ENCODE data around the gene OR1B1. TPM values are rescaled to one million over a fixed set of nuclear protein-coding genes. Genes with fewer than 3 reads are reported as not detected.
"Not testable (repeated sequence)": the region's sequence is repeated elsewhere in the genome, so short reads cannot be mapped to it uniquely, and the experiment has no call there.

OR1B1 gene
- polyA plus RNA-seq, 1 donor: not detected

GRCh38 chr9:122605691-122606090 is 51.7 kb downstream of the OR1B1 start:
- Histone ChIP-seq H3K4me3 (ENCODE audit: low read length) (no peak overlapping the region), H3K36me3 (ENCODE audit: control insufficient read depth, insufficient read depth, low read length) (no peaks in the 10 kb centered on the region), H3K27me3 (ENCODE audit: control insufficient read depth, insufficient read depth, low read length) (peaks cover 6% of the 10 kb centered on the region), H3K9me3 (ENCODE audit: control insufficient read depth, low read depth, low read length) (no peaks in the 10 kb centered on the region), H3K27ac (ENCODE audit: low read length) (no peak overlapping the region), H3K4me1 (ENCODE audit: control insufficient read depth, insufficient read depth, low read length) (no peaks in the 10 kb centered on the region)
- 33% methylated on average over 1 of the region's 1 CpG for WGBS (ENCODE audit: insufficient coverage, low lambda C conversion rate)
- no peak for DNase-seq

GRCh38 chr9:122583284-122583683 is 74.1 kb downstream of the OR1B1 start, which contains the start of gene OR1L8:
OR1L8 (minus strand) TSS chr9:122583384; CDS start chr9:122568477, 14,907 bp downstream.
- H3K4me1 ChIP-seq (ENCODE audit: control insufficient read depth, insufficient read depth, low read length); H3K9me3 ChIP-seq (ENCODE audit: control insufficient read depth, low read depth, low read length); DNase-seq; H3K27me3 ChIP-seq (ENCODE audit: control insufficient read depth, insufficient read depth, low read length); H3K27ac ChIP-seq (ENCODE audit: low read length); H3K36me3 ChIP-seq (ENCODE audit: control insufficient read depth, insufficient read depth, low read length); H3K4me3 ChIP-seq (ENCODE audit: low read length): not testable (repeated sequence)
- 80% methylated on average over 1 of the region's 8 CpGs for WGBS (ENCODE audit: insufficient coverage, low lambda C conversion rate)

GRCh38 chr9:122580360-122580759 is 77.1 kb downstream of the OR1B1 start:
- H3K27ac ChIP-seq (ENCODE audit: low read length): no peak overlapping the region
- no CpG with 5 or more reads among the region's 3 CpGs for WGBS (ENCODE audit: insufficient coverage, low lambda C conversion rate)
- DNase-seq: no peak
- no peaks in the 10 kb centered on the region for H3K4me1 ChIP-seq (ENCODE audit: control insufficient read depth, insufficient read depth, low read length)
- no peaks in the 10 kb centered on the region for H3K9me3 ChIP-seq (ENCODE audit: control insufficient read depth, low read depth, low read length)
- no peaks in the 10 kb centered on the region for H3K36me3 ChIP-seq (ENCODE audit: control insufficient read depth, insufficient read depth, low read length)
- no peak overlapping the region for H3K4me3 ChIP-seq (ENCODE audit: low read length)
- no peaks in the 10 kb centered on the region for H3K27me3 ChIP-seq (ENCODE audit: control insufficient read depth, insufficient read depth, low read length)

- Histone ChIP-seq H3K36me3 (ENCODE audit: control insufficient read depth, insufficient read depth, low read length) (no peaks in the 10 kb centered on the region), H3K27me3 (ENCODE audit: control insufficient read depth, insufficient read depth, low read length) (no peaks in the 10 kb centered on the region), H3K4me3 (ENCODE audit: low read length) (no peak overlapping the region), H3K9me3 (ENCODE audit: control insufficient read depth, low read depth, low read length) (no peaks in the 10 kb centered on the region), H3K4me1 (ENCODE audit: control insufficient read depth, insufficient read depth, low read length) (no peaks in the 10 kb centered on the region), H3K27ac (ENCODE audit: low read length) (no peak overlapping the region)
- DNase-seq: no peak
- 57% methylated on average over 1 of the region's 5 CpGs for WGBS (ENCODE audit: insufficient coverage, low lambda C conversion rate)
Observed at GRCh38 chr9:122579874-122580273, 77.6 kb downstream of the OR1B1 start.

Other genes with a start within 250 kb of the OR1B1 start
- not detected for gene OR1J1, start 179.7 kb downstream of the OR1B1 start, polyA plus RNA-seq
- not detected for gene OR1J2, start 146.8 kb downstream of the OR1B1 start, polyA plus RNA-seq
- gene OR1J4, start 138.5 kb downstream of the OR1B1 start, polyA plus RNA-seq: not detected
- not detected for gene OR1N1, start 130.3 kb downstream of the OR1B1 start, polyA plus RNA-seq
- gene OR1N2, start 104.5 kb downstream of the OR1B1 start, polyA plus RNA-seq: not detected
- 0.13 TPM for gene OR1L8, start 74.2 kb downstream of the OR1B1 start, polyA plus RNA-seq
- not detected for gene OR1Q1, start 42.9 kb downstream of the OR1B1 start, polyA plus RNA-seq
- not detected for gene OR1L1, start 4.1 kb upstream of the OR1B1 start, polyA plus RNA-seq
- gene OR1L3, start 17.5 kb upstream of the OR1B1 start, polyA plus RNA-seq: not detected
- not detected for gene OR1L4, start 66.4 kb upstream of the OR1B1 start, polyA plus RNA-seq
- gene OR1L6, start 84.7 kb upstream of the OR1B1 start, polyA plus RNA-seq: not detected
- not detected for gene OR5C1, start 131.3 kb upstream of the OR1B1 start, polyA plus RNA-seq
- gene OR1K1, start 142.5 kb upstream of the OR1B1 start, polyA plus RNA-seq: not detected
- gene PDCL, start 171.0 kb upstream of the OR1B1 start, polyA plus RNA-seq: 19.0 TPM
- gene RC3H2, start 247.7 kb upstream of the OR1B1 start, polyA plus RNA-seq: 27.1 TPM

Measured in large intestine (tissue), 3 donors.